Measurements from ENCODE around the gene CELSR3.

CELSR3 gene

GRCh38 chr3:48599509-48600285 is 63.0 kb downstream of the CELSR3 start:
- DNase-seq (ENCODE audit: low read depth in 2 of 2), result no peak

GRCh38 chr3:48599077-48599501 is 63.6 kb downstream of the CELSR3 start:
- no peak for DNase-seq (ENCODE audit: low read depth in 2 of 2)

GRCh38 chr3:48598323-48599076 is 64.2 kb downstream of the CELSR3 start:
- DNase-seq (ENCODE audit: low read depth in 2 of 2), result no peak

GRCh38 chr3:48597408-48597800 is 65.3 kb downstream of the CELSR3 start:
- DNase-seq (ENCODE audit: low read depth in 2 of 2), result no peak

- DNase-seq (ENCODE audit: low read depth in 2 of 2), result no peak
Measured at GRCh38 chr3:48596676-48597407, 65.8 kb downstream of the CELSR3 start.

GRCh38 chr3:48596157-48596556 is 66.5 kb downstream of the CELSR3 start:
- DNase-seq (ENCODE audit: low read depth in 2 of 2), result no peak

- DNase-seq (ENCODE audit: low read depth in 2 of 2), result no peak
Measured at GRCh38 chr3:48595526-48596121, 67.1 kb downstream of the CELSR3 start.

- DNase-seq (ENCODE audit: low read depth in 2 of 2), result no peak
Measured at GRCh38 chr3:48595075-48595525, 67.6 kb downstream of the CELSR3 start, which contains the start of gene COL7A1. COL7A1 (minus strand) TSS chr3:48595329; CDS start chr3:48595159, 170 bp downstream.

- DNase-seq (ENCODE audit: low read depth in 2 of 2), result no peak
Measured at GRCh38 chr3:48594417-48595049, 68.2 kb downstream of the CELSR3 start.

GRCh38 chr3:48593337-48593736 is 69.3 kb downstream of the CELSR3 start:
- DNase-seq (ENCODE audit: low read depth in 2 of 2), result no peak

- no peak for DNase-seq (ENCODE audit: low read depth in 2 of 2)
Measured at GRCh38 chr3:48592519-48593087, 70.1 kb downstream of the CELSR3 start.

GRCh38 chr3:48591886-48592518 is 70.7 kb downstream of the CELSR3 start:
- DNase-seq (ENCODE audit: low read depth in 2 of 2), result no peak

- no peak for DNase-seq (ENCODE audit: low read depth in 2 of 2)
Measured at GRCh38 chr3:48591436-48591835, 71.2 kb downstream of the CELSR3 start.

GRCh38 chr3:48588230-48588629 is 74.5 kb downstream of the CELSR3 start:
- DNase-seq (ENCODE audit: low read depth in 2 of 2), result no peak

GRCh38 chr3:48587686-48588085 is 75.0 kb downstream of the CELSR3 start:
- DNase-seq (ENCODE audit: low read depth in 2 of 2), result no peak

Data from stimulated activated CD4-positive, alpha-beta T cell treated with anti-CD3 and anti-CD28 coated beads, Interleukin-12 subunit alpha, Interleukin-12 subunit beta, amount 100 ng/mL, for 24 hours (primary cell).